Muscle of leg (tissue), 11 donors: Measurements from ENCODE around the gene GAPDHS. TPM values are rescaled to one million over a fixed set of nuclear protein-coding genes. Genes with fewer than 3 reads are reported as not detected.

Experiments
- DNase-seq: peaks from one replicate; pipeline ENCODE4 v3.0.0; 2013
- H3K27ac ChIP-seq: one replicate; pipeline ENCODE4 v1.5.1; 2013; ENCODE audit warnings: mild to moderate bottlenecking, low read length, control low read depth
- H3K27me3 ChIP-seq: one replicate; pipeline ENCODE4 v1.6.1; 2013; ENCODE audit warnings: low read length; ENCODE audit not compliant: control insufficient read depth, insufficient read depth
- H3K36me3 ChIP-seq: one replicate; pipeline ENCODE4 v1.6.1; 2013; ENCODE audit warnings: low read length; ENCODE audit not compliant: control insufficient read depth, insufficient read depth
- H3K4me1 ChIP-seq: one replicate; pipeline ENCODE4 v1.6.1; 2013; ENCODE audit warnings: low read length; ENCODE audit not compliant: control insufficient read depth, insufficient read depth
- H3K4me3 ChIP-seq: one replicate; pipeline ENCODE4 v1.5.1; 2013; ENCODE audit warnings: low read length, control low read depth
- H3K9me3 ChIP-seq: replicated peaks from 2 replicates; pipeline ENCODE4 v1.6.1; 2013; ENCODE audit warnings: low read depth, low read length; ENCODE audit not compliant: control insufficient read depth
- WGBS: methylation state at CpG from one replicate; pipeline ENCODE4 v1.1.5; 2013; ENCODE audit warnings: missing lambda C conversion rate; ENCODE audit not compliant: insufficient coverage; 5-methylcytosine and 5-hydroxymethylcytosine counted together
- polyA plus RNA-seq, 8 donors: library from polyadenylated mRNA; unstranded; fragments of 120-200 nt; gene quantifications; one replicate each; pipeline versions ENCODE4 v1.2.1 to v1.2.3, GENCODE V29; 2013; ENCODE audit warnings: inconsistent platforms in 1 of 8, low replicate concordance in 1 of 8; ENCODE audit not compliant: insufficient read length in 8 of 8, insufficient read depth in 1 of 8
- total RNA-seq: library from RNA; stranded (reverse); fragments of 120-200 nt; gene quantifications from one replicate; pipeline ENCODE4 v1.2.4, GENCODE V29; 2013

The GAPDHS gene
- total and polyA plus RNA-seq, 9 donors: not detected

DNA sequence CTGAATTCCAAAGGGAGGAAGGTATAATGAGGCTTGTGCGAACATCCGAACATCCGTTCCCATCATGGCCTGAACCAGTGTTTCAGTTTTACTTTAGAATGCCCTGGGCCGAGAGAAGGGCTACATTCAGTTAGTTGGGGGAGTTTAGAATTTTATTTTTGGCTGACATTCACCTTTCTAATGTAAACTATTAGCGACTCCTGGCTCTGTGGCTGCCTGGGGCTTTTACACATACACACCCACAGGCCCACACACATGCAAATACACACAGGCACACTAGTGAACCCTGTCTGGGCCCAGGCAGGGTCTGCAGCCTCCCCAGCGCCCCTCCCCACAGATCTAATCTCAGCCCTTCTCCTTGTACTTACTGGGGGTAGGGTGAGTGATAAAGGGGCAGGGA is 6.1 kb downstream of the GAPDHS start:
- no peak for DNase-seq
- no peak overlapping the region for H3K27ac ChIP-seq
- H3K4me3 ChIP-seq: no peak overlapping the region
- H3K9me3 ChIP-seq: no peaks in the 10 kb centered on the region
- peaks cover 6% of the 10 kb centered on the region for H3K36me3 ChIP-seq
- WGBS: no CpG with 5 or more reads among the region's 6 CpGs
- peaks cover 1% of the 10 kb centered on the region for H3K4me1 ChIP-seq
- peaks cover 7% of the 10 kb centered on the region for H3K27me3 ChIP-seq

DNA sequence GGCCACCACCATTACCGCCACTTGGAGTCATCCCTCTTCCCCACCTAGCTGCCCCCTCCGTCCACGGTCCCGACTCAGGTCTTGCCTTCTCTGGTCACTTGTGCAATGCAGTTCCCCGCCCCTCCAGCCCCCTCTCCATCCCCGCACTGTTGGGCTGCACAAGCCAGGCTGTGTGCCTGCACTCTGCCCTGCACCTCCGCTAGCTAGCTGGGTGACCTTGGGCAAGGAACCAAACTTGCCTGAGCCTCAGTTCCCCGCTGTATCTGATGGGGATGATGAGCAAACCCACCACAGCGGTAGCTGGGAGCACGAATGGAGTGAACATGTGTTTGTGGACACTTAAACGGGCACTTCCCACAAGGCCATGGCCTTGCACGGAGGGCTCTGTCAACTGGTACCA is 6.6 kb downstream of the GAPDHS start:
- H3K27ac ChIP-seq: no peak overlapping the region
- H3K9me3 ChIP-seq: no peaks in the 10 kb centered on the region
- 92% methylated on average over 11 of the region's 12 CpGs for WGBS
- peaks cover 2% of the 10 kb centered on the region for H3K27me3 ChIP-seq
- H3K4me1 ChIP-seq: peaks cover 7% of the 10 kb centered on the region
- no peak for DNase-seq
- H3K4me3 ChIP-seq: no peak overlapping the region
- peaks cover 6% of the 10 kb centered on the region for H3K36me3 ChIP-seq

DNA sequence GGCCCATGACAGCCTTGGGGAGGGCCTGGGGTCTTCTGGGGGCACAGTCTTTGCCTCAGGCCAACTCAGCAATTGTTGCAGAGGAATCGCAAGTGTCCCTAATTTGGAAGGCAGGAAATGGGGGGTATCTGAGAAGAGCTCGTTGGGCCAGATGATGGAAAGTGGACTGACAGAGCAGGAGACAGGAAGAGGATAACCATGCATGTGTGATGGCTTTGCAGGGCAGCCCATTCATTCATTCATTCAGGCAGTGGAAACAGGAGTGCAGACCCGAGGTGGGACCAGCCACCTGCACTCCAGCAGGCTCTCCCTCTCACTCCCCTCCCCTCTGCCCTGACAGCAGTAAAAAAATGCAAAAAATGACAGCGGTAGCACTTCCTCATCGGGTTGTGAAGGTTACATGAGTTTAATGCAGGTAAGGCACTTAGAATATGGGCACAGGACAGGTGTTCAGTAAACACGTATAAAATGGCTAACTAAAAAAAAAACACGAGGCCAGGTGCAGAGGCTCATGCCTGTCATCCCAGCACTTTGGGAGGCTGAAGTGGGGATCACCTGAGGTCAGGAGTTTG is 7.2 kb downstream of the GAPDHS start:
- DNase-seq: no peak
- Histone ChIP-seq H3K27me3 (no peaks in the 10 kb centered on the region), H3K36me3 (peaks cover 6% of the 10 kb centered on the region), H3K4me3 (no peak overlapping the region), H3K9me3 (no peaks in the 10 kb centered on the region), H3K27ac (no peak overlapping the region), H3K4me1 (peaks cover 9% of the 10 kb centered on the region)
- WGBS: 92% methylated on average over 3 of the region's 7 CpGs

DNA sequence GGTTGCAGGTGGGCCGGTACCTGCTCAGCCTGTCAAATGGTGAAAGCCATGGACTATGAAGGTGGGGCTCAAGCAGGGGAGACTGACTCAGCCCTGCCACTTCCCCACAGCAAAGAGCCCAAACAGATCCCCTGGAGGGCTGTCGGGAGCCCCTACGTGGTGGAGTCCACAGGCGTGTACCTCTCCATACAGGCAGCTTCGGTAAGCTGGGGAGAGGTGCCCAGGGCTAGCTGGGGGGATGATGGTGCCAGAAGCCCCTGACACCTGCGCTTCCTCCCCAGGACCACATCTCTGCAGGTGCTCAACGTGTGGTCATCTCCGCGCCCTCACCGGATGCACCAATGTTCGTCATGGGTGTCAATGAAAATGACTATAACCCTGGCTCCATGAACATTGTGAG is 9.0 kb downstream of the GAPDHS start:
- H3K36me3 ChIP-seq: peaks cover 15% of the 10 kb centered on the region
- WGBS: 95% methylated on average over 4 of the region's 11 CpGs
- DNase-seq: no peak
- H3K4me3 ChIP-seq: no peak overlapping the region
- no peaks in the 10 kb centered on the region for H3K27me3 ChIP-seq
- no peak overlapping the region for H3K27ac ChIP-seq
- H3K9me3 ChIP-seq: no peaks in the 10 kb centered on the region
- peaks cover 19% of the 10 kb centered on the region for H3K4me1 ChIP-seq

DNA sequence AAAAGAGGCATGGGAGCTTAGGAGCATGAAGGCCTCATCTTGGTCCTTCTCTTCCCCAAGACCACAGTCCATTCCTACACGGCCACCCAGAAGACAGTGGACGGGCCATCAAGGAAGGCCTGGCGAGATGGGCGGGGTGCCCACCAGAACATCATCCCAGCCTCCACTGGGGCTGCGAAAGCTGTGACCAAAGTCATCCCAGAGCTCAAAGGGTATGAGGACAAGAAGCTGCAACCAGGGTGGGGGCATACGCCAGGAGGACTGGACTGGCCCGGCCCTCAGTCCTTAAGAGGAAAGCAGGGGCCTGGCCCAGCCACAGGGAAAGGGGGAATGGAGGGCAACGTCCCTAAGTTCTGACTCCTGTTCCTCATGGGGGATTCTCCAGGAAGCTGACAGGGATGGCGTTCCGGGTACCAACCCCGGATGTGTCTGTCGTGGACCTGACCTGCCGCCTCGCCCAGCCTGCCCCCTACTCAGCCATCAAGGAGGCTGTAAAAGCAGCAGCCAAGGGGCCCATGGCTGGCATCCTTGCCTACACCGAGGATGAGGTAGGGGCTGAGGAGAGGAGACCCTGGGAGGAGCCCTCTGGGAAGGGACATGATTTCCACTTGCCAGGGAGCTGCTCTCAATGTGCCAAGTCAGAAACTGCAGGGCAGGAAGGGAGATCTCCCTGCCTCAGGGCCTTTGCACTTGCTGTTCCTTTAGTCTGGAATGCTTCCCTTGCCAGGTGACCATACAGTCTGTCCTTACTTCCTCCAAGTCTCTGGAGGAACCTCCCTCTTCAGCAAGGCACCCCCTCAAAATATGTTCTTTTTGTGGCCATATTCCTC is 10.2 kb downstream of the GAPDHS start:
- peaks cover 19% of the 10 kb centered on the region for H3K4me1 ChIP-seq
- no peak overlapping the region for H3K4me3 ChIP-seq
- WGBS: 87% methylated on average over 7 of the region's 15 CpGs
- DNase-seq: no peak
- H3K36me3 ChIP-seq: peaks cover 23% of the 10 kb centered on the region
- H3K9me3 ChIP-seq: no peaks in the 10 kb centered on the region
- no peak overlapping the region for H3K27ac ChIP-seq
- no peaks in the 10 kb centered on the region for H3K27me3 ChIP-seq

DNA sequence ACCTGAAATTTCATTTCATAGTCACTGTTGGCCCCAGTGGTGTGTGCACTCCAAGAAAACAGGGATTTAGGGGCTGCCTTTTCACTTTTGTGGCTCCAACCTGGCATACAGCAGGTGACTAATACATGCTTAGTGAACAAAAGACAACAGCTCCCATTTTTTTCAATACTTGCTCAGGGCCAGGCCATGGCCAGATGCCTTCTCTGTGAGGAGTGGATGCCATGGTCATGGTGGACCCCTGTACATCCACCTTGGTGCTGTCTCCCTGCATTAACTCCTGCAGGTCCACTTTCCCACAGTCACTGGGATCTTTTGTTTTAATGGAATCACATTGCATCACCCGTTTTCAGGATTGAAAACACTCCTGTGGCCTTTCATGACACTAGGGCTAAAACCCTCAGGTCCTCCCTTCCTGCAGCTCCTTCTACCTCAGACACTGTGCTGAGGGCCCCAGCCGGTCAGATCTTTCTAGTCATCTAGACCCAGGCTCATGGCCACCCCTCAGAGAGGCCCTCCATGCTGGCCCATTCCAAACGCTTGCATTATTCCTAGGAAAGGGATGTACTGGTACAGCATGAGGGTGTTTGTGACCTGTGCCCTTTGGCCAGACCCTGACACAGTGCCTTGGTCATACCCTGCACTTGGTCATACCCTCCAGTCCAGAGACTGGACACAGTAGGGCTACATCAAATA is 11.0 kb downstream of the GAPDHS start:
- DNase-seq: no peak
- Histone ChIP-seq H3K4me3 (peak overlapping the region; percentile 93), H3K27ac (no peak overlapping the region), H3K27me3 (no peaks in the 10 kb centered on the region), H3K4me1 (peaks cover 19% of the 10 kb centered on the region), H3K36me3 (peaks cover 23% of the 10 kb centered on the region), H3K9me3 (no peaks in the 10 kb centered on the region)
- WGBS: 83% methylated on average over 1 of the region's 3 CpGs

DNA sequence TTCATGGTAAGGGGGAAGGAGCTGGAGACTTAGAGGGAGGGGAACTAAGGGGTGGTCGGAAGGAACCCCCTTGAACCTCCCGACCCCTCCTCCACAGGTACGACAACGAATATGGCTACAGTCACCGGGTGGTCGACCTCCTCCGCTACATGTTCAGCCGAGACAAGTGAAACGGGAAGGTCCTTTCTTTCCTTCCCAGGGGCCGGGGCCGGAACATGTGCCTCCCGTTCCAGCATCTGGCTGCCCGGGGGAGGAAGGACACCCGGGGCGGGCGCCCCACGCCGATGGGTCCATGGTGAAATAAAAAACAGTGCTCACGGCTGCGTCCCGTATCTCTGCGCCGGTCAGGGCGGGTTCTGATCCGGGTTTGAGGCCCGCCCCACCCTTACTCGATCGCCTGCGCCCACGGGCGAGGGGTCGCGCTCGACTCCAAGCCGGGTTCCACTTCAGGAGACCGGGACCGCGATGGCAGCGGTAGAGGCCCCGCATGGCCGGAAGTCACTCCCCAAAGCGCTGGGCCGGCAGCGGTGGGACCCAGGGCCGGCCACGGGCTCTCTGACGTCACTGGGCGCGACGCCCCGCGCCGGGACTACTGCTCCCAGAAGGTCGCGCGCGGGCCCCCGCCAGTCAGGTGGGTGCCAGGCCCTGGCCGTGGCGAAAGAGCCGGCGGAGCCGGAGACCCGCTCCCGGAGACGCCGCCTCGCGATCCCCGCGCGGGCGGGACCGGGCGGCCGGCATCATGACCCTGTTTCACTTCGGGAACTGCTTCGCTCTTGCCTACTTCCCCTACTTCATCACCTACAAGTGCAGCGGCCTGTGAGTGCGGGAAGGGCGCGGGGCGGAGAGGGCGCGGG is 12.0 kb downstream of the GAPDHS start, which contains the start of gene TMEM147:
TMEM147 (plus strand) TSS at position 626 of the 854 bp plus-strand sequence; CDS start at position 740, 114 bp downstream.
- no peaks in the 10 kb centered on the region for H3K27me3 ChIP-seq
- peak within 1 kb of the TSS; percentile 93 for H3K4me3 ChIP-seq
- under 1% methylated on average over 79 of the region's 85 CpGs for WGBS

DNA sequence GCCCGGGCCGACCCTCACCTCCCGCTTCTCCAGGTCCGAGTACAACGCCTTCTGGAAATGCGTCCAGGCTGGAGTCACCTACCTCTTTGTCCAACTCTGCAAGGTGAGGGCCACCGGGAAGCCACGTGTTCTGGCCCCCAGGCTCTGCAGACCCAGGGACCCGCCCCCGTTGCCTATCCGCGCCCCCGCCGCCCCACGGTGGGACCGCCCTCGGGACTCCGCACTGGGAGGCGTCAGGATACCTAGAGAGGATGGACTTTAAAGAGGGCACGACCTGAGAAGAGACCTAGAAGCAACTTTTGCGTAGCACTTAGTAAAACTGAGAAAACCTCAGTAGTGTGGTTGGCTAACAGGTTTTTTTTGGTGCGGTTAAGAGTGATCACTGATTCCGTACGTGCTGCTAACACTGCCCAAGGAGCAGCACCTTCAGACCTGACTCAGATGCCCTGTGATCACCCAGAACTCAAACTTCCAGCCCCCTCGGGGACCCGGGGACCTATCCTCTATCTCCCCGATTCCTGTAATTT is 12.7 kb downstream of the GAPDHS start:
- WGBS: 2% methylated on average over 25 of the region's 27 CpGs
- H3K27ac ChIP-seq: peak overlapping the region; percentile 15
- peak; percentile 33 for DNase-seq

More for the DNA sequence above, 12.0 kb downstream of the GAPDHS start, which contains the start of gene TMEM147:
- DNase-seq: peak; percentile 95
- Histone ChIP-seq H3K27ac (peak within 1 kb of the TSS; percentile 77), H3K4me1 (peaks cover 19% of the 10 kb centered on the region), H3K36me3 (peaks cover 23% of the 10 kb centered on the region), H3K9me3 (no peaks in the 10 kb centered on the region)

DNA sequence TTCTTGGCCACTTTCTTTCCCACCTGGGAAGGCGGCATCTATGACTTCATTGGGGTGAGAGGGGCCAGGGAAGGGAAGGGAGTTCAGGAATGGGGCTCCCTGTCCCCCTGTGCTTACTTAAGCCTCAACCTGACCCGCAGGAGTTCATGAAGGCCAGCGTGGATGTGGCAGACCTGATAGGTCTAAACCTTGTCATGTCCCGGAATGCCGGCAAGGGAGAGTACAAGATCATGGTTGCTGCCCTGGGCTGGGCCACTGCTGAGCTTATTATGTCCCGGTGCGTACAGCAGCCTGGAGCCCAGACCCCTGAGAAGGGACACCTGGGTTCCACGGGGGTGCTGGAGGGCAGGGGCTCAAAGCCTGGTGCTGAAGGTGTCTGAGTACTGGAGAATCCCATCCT is 13.3 kb downstream of the GAPDHS start:
- Histone ChIP-seq H3K4me1 (peaks cover 19% of the 10 kb centered on the region), H3K9me3 (no peaks in the 10 kb centered on the region), H3K4me3 (no peak overlapping the region), H3K27ac (no peak overlapping the region), H3K36me3 (peaks cover 23% of the 10 kb centered on the region), H3K27me3 (no peaks in the 10 kb centered on the region)
- DNase-seq: no peak
- WGBS: 87% methylated on average over 7 of the region's 8 CpGs

More for the DNA sequence above, 12.7 kb downstream of the GAPDHS start:
- Histone ChIP-seq H3K4me1 (peaks cover 19% of the 10 kb centered on the region), H3K27me3 (no peaks in the 10 kb centered on the region), H3K4me3 (peak overlapping the region; percentile 93), H3K36me3 (peaks cover 23% of the 10 kb centered on the region), H3K9me3 (no peaks in the 10 kb centered on the region)
